A673 (cell line): Measurements from ENCODE around the gene FUT8.
"Not testable (repeated sequence)": the region's sequence is repeated elsewhere in the genome, so short reads cannot be mapped to it uniquely, and the experiment has no call there.

Experiments used
- CTCF ChIP-seq: fragments of 300-800, 200-600 bp; sonication (generic); conservative IDR thresholded peaks from 2 replicates; pipeline ENCODE4 v1.5.1; 2017; ENCODE audit warnings: low read depth, mild to moderate bottlenecking, antibody characterized with exemption, low read length, moderate library complexity, mixed read lengths
- EZH2 ChIP-seq: fragments of 200-600 bp; sonication (generic); IDR thresholded peaks from 2 replicates; pipeline ENCODE4 v1.6.1; 2017; ENCODE audit warnings: borderline replicate concordance, low read depth, mild to moderate bottlenecking, mixed read lengths, antibody characterized with exemption, low read length; ENCODE audit not compliant: poor library complexity, severe bottlenecking

GRCh38 chr14:65716813-65717212 lies 304.3 kb downstream of the FUT8 start:
- not testable (repeated sequence) for TF ChIP-seq CTCF, EZH2
